Right renal pelvis (tissue), 4 donors: ENCODE results near the gene HBD. TPM values are rescaled to one million over a fixed set of nuclear protein-coding genes. Genes with fewer than 3 reads are reported as not detected.
"Not testable (repeated sequence)": the region's sequence is repeated elsewhere in the genome, so short reads cannot be mapped to it uniquely, and the experiment has no call there.

Experiments
- DNase-seq, 4 donors: peaks; one replicate each; pipeline ENCODE4 v3.0.0-alpha.2; 2013; ENCODE audit warnings: low read depth in 4 of 4, low spot score in 3 of 4, missing footprints in 1 of 4
- polyA plus RNA-seq, 4 donors: library from polyadenylated mRNA; unstranded; fragments of 120-200 nt; gene quantifications; one replicate each; pipeline ENCODE4 v1.2.1, GENCODE V29; 2013; ENCODE audit not compliant: insufficient read length in 4 of 4

HBD gene
- 1 to 10 TPM; 1.3 to 3.2 (median 1.8) TPM for polyA plus RNA-seq

GRCh38 chr11:5234381-5234834 is at the start of gene HBD:
TSS of gene HBD (minus strand) at chr11:5234483. CDS start at chr11:5234433, 50 bp downstream.
- no peak for DNase-seq

DNA sequence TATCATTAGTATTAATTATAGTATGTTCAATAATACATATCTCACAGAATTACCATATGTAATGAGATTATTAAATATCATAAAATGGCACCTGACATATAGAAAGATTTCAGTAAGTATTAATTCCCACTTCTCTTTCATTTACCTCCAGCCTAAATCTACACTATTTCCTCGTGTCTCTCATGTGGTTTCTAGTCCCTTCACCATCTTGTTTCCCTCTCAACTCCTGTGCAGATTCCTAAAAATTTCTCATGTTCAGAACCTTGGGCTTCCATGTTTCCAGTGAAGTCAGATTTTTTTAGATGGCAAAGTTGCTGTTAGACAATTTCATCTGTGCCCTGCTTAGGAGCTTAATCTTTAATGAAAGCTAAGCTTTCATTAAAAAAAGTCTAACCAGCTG is 49.6 kb upstream of the HBD start:
- DNase-seq, result no peak

- DNase-seq, result no peak
These were observed 48.8 kb upstream of the HBD start for GRCh38 chr11:5283086-5283485.

DNA sequence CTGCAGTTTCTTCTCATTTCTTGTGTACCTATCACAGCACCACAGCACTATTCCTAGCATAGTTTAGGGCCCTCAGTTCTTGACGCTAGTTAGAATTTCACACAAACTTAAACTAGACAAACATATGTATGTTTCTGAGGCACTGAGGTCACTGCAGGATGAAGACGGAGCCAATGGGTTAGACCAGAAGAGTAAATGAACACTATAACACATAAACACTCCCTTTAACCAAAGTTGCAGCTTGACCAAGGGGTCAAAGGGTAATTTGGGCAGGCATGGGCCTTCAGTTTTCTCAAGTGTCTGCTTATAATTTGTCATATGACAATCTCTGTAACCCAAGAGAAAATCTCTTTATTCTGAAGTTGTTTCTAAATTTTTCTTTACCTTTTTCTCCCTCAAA is 48.3 kb upstream of the HBD start:
- no peak for DNase-seq

- no peak for DNase-seq
These were observed 47.3 kb upstream of the HBD start for GRCh38 chr11:5281596-5281995.

DNA sequence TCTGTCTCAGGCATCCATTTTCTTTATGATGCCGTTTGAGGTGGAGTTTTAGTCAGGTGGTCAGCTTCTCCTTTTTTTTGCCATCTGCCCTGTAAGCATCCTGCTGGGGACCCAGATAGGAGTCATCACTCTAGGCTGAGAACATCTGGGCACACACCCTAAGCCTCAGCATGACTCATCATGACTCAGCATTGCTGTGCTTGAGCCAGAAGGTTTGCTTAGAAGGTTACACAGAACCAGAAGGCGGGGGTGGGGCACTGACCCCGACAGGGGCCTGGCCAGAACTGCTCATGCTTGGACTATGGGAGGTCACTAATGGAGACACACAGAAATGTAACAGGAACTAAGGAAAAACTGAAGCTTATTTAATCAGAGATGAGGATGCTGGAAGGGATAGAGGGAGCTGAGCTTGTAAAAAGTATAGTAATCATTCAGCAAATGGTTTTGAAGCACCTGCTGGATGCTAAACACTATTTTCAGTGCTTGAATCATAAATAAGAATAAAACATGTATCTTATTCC is 46.4 kb upstream of the HBD start:
- no peak for DNase-seq

- DNase-seq, result no peak
These were observed 45.3 kb upstream of the HBD start for GRCh38 chr11:5279471-5280090.

GRCh38 chr11:5277807-5278382 is 43.6 kb upstream of the HBD start:
- DNase-seq, result no peak

- no peak for DNase-seq
These were observed 42.4 kb upstream of the HBD start for GRCh38 chr11:5276697-5277096.

GRCh38 chr11:5275369-5276110 is 41.3 kb upstream of the HBD start:
- no peak for DNase-seq

DNA sequence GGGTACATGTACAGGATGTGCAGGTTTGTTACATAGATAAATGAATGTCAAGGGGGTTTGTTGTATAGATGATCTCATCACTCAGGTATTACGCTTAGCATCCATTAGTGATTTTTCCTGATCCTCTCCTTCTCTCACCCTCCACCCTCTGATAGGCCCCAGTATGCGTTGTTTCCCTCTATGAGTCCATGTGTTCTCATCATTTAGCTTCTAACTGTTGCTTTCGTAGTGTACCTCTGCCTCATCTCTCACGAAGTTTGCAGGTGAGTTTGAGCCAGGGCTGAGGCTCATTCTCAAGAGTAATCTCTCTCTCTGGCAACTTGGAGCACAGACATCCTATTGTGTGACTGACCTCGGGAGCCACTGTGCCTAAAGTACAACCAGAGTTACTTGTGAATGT is 40.1 kb upstream of the HBD start:
- no peak for DNase-seq

- no peak for DNase-seq
These were observed 38.2 kb upstream of the HBD start for GRCh38 chr11:5272395-5273017.

DNA sequence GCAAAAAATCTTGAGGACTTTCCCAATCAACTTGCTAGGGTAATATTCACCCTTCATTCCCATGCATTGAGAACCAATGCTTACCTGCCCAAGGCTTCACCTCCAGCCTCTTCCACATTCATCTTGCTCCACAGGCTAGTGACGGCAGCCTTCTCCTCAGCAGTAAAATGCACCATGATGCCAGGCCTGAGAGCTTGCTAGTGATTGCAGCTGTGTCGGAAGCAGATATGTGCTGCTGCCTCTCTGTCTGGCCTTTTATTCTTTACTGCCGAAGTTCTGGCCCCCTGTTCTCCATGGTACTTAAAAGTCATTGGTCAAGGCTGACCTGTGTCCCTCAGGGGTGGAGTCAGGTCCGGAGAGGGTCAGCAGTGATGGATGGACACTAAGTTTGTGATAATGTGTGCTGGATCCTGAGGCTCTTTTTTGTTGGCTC is 35.4 kb upstream of the HBD start, which contains the start of gene HBE1:
Gene HBE1 (minus strand): TSS at position 231 of the 433 bp plus-strand sequence. CDS start 55 bp downstream, at position 176.
- DNase-seq, result no peak

DNA sequence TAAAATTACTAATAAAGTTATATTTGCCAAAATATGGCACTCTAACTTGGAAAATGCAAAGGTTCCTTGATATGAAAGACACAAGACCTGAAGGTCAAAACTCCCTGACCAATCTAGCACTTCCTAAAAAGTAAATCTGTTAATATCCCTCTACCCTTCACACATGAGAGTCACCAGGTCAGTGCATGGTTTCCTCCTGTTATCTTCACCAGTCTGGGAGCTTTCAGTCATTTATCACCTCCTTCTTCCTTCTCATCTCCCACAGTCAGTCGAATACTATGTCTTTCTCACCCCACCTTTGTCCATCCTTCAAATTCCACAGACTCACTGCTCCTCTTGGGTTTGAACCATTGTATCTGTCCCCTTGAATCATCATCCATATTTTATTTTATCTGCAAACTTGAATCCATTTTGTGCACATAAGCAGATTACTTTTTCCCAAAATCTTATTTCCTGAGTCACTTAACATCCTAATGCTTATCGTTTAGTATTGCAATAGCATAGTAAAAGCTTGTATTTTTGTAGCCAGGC is 32.8 kb upstream of the HBD start:
- no peak for DNase-seq

DNA sequence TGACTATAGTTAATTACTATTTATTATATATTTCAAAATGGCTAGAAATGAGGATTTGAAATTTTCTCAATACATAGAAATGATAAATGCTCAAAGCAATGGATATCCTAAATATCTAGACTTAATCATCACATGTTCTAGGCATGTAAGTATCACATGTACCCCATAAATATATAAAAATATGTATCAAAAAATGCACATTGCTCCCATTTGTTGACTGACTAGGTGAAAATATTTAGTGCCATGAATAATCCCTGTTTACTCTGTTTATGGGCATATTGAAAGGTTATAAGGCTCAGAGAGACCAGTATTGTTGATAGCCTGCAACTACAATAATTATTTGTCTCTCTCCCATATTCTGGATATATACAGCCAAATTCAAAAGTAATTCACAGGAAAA is 32.3 kb upstream of the HBD start:
- DNase-seq, result no peak

DNA sequence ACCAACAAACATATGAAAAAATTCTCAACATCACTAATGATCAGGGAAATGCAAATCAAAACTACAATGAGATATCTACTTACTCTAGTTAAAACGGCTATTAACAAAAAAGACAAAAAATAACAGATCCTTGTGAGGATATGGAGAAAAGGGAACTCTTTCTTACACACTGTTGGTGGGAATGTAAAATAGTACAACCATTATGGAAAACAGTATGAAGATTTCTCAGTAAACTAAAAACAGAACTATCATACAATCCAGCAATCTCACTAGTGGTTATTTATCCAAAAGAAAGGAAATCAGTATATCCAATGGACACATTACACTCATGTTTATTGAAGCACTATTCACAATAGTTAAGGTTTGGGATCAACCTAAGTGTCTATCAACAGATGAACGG is 31.5 kb upstream of the HBD start:
- DNase-seq, result no peak

DNA sequence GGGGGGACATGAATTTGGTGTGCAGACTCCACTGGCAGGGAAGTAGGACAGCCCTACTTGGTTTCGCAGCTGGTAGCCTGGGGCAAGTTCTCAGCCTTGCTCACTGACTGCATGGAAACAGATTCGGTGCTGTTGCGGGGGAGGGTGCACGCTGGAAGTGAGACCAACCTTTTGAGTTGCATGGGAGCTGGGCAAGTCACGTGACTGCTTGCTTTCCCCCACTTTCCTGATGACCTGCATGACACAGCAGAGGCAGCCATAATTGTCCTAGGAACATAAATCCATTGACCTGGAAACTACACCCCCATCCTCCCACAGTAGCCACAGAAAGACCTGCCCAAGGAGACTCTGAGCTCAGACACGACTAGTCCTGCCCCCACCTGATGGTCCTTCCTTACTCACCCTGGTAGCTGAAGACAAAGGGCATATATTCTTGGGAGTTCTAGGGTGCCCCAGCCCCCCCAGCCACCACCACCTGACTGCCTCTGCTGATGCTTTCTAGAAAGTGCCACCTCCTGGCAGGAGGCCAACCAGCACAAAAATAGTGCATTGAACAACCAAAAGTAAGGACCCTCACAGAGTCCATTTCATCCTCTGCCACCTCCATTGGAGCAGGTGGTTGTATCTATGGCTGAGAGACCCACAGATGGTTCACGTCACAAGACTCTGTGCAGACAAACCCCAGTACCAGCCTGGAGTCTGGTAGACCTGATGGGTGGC is 24.4 kb upstream of the HBD start:
- no peak for DNase-seq

- DNase-seq, result no peak
These were observed 23.0 kb upstream of the HBD start for GRCh38 chr11:5257296-5257695.

- not testable (repeated sequence) for DNase-seq
These were observed 20.5 kb upstream of the HBD start, which contains the start of gene HBG2 for GRCh38 chr11:5254646-5255413. TSS of gene HBG2 (minus strand) at chr11:5254781. CDS start at chr11:5254728, 53 bp downstream.
